Measurements from ENCODE around the gene GRIN2A. TPM values are rescaled to one million over a fixed set of nuclear protein-coding genes. Genes with fewer than 3 reads are reported as not detected.

GRIN2A gene
- total and polyA plus RNA-seq, 3 donors from 2014 or later, result 7.0 to 20.3 (median 10.4) TPM

GRCh38 chr16:10013774-10014173 is 168.5 kb downstream of the GRIN2A start:
- intact Hi-C loops (cut with DNase I; ENCODE audit: low total_unique reads), result no loop called here
- Histone ChIP-seq H3K27ac (no peak overlapping the region), H3K27me3 (no peaks in the 10 kb centered on the region), H3K4me1 (peaks cover 3% of the 10 kb centered on the region), H3K4me3 (no peak overlapping the region), H3K36me3 (ENCODE audit: low read depth, missing control alignments) (no peaks in the 10 kb centered on the region), H3K9me3 (no peaks in the 10 kb centered on the region)
- WGBS, 2 donors, result 32 to 40% methylated on average over 5 of the region's 5 CpGs
- no peak for TF ChIP-seq CTCF (IDR thresholded peaks at IDR 0.05)
- no peak for TF ChIP-seq POLR2A (IDR thresholded peaks at IDR 0.05)
- DNase-seq, result no peak

DNA sequence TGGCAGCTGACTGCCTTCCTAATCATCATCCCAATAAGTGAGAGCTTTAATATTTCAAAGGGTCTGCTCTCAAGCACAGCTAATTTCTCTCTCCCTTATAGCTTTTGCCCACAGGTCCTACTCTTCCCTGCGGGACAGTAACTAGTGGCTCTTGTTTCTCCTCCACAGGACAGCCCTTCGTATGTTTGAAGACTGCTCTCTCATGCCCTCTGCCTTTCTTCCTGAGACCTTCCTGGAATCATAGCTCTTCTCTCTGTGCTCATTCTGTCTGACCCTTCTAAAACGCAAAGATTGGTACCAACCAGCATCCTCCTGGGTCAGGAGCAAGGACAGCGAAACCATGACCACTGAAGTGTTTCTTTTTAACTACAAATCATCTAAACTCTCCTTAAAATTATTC is 168.9 kb downstream of the GRIN2A start:
- no peak overlapping the region for H3K27ac ChIP-seq
- H3K9me3 ChIP-seq, result no peaks in the 10 kb centered on the region
- TF ChIP-seq CTCF (IDR thresholded peaks at IDR 0.05) (no peak), POLR2A (IDR thresholded peaks at IDR 0.05) (no peak)
- no peaks in the 10 kb centered on the region for H3K36me3 ChIP-seq (ENCODE audit: low read depth, missing control alignments)
- intact Hi-C loops (cut with DNase I; ENCODE audit: low total_unique reads), result no loop called here
- peaks cover 3% of the 10 kb centered on the region for H3K4me1 ChIP-seq
- no peak for DNase-seq
- no peak overlapping the region for H3K4me3 ChIP-seq
- H3K27me3 ChIP-seq, result no peaks in the 10 kb centered on the region
- WGBS, 2 donors, result 70 to 73% methylated on average over 4 of the region's 4 CpGs

DNA sequence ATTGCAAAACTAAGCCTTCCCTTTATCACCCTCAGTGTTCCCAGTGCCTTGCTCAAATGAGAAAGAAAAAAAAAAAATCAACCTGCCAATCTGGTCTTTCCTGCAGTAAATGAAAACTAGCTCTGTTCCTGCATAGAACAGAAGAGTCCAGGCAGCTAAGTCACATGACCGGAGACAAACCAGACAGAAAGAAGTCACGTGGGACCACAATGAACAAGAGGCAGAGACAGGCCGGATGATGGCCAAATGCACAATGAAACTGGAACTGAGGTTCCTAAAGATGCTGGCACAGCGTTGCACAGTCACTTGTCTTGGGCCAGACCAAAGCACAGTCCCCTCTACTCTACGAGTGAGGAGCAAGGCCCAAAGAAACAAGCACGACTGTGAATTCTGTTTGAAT is 172.5 kb downstream of the GRIN2A start:
- TF ChIP-seq POLR2A (IDR thresholded peaks at IDR 0.05) (no peak), CTCF (IDR thresholded peaks at IDR 0.05) (no peak)
- DNase-seq, result no peak

GRCh38 chr16:10003486-10003885 is 178.7 kb downstream of the GRIN2A start:
- H3K4me1 ChIP-seq, result no peaks in the 10 kb centered on the region
- intact Hi-C loops (cut with DNase I; ENCODE audit: low total_unique reads), result no loop called here
- no peak overlapping the region for H3K4me3 ChIP-seq
- no peak for DNase-seq
- no peaks in the 10 kb centered on the region for H3K27me3 ChIP-seq
- TF ChIP-seq POLR2A (IDR thresholded peaks at IDR 0.05), result no peak
- no peak for TF ChIP-seq CTCF (IDR thresholded peaks at IDR 0.05)
- WGBS, 2 donors, result 33 to 45% methylated on average over 2 of the region's 2 CpGs
- no peak overlapping the region for H3K27ac ChIP-seq
- no peaks in the 10 kb centered on the region for H3K9me3 ChIP-seq
- H3K36me3 ChIP-seq (ENCODE audit: low read depth, missing control alignments), result no peaks in the 10 kb centered on the region

More for the DNA sequence above, 172.5 kb downstream of the GRIN2A start:
- no peaks in the 10 kb centered on the region for H3K9me3 ChIP-seq
- intact Hi-C loops (cut with DNase I; ENCODE audit: low total_unique reads), result no loop called here
- H3K27ac ChIP-seq, result no peak overlapping the region
- 67 to 78% methylated on average over 6 of the region's 6 CpGs for whole genome bisulfite sequencing, 2 donors
- H3K4me1 ChIP-seq, result peaks cover 3% of the 10 kb centered on the region
- H3K27me3 ChIP-seq, result no peaks in the 10 kb centered on the region
- H3K36me3 ChIP-seq (ENCODE audit: low read depth, missing control alignments), result no peaks in the 10 kb centered on the region
- no peak overlapping the region for H3K4me3 ChIP-seq

DNA sequence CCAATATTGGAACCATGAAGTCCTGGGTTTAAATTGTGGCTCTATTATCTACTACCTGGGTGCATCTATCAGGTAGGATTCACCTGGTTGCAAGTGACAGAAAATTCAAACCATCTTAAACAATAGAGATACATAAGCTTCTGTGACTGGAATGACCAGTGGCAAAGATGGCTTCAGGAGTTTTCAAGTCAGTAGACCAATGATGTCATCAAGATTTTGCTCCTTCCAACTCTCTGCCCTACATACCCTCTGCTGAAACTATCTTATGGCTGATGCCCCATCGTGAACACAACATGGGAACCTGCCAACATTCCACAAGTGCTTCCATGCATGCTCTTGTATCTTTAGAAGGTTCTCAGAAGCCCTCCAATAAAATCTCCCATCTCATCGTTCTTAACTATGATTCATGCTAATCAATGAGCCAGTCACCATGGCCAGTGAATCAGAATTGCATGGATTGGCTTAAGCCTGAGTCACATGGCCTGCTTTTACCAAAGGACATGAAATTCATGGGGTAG is 180.9 kb downstream of the GRIN2A start:
- Histone ChIP-seq H3K4me1 (no peaks in the 10 kb centered on the region), H3K36me3 (ENCODE audit: low read depth, missing control alignments) (no peaks in the 10 kb centered on the region), H3K27me3 (no peaks in the 10 kb centered on the region), H3K27ac (no peak overlapping the region), H3K9me3 (no peaks in the 10 kb centered on the region), H3K4me3 (no peak overlapping the region)
- WGBS, 2 donors, result 81 to 87% methylated on average over 2 of the region's 2 CpGs
- no peak for TF ChIP-seq CTCF (IDR thresholded peaks at IDR 0.05)
- no peak for TF ChIP-seq POLR2A (IDR thresholded peaks at IDR 0.05)
- no peak for DNase-seq
- intact Hi-C loops (cut with DNase I; ENCODE audit: low total_unique reads), result no loop called here
